NCI-H2107 treated with DMSO at 0.1 percent for 48 hours (cell line): Measurements from ENCODE around the gene IL26.

Source experiments
- DNase-seq: peaks from one replicate; lab custom pipeline; 2025; ENCODE audit not compliant: unreplicated experiment; lab: John Stamatoyannopoulos, UW

The IL26 gene

GRCh38 chr12:68240079-68240478 lies 14.5 kb upstream of the IL26 start:
- DNase-seq: no peak

DNA sequence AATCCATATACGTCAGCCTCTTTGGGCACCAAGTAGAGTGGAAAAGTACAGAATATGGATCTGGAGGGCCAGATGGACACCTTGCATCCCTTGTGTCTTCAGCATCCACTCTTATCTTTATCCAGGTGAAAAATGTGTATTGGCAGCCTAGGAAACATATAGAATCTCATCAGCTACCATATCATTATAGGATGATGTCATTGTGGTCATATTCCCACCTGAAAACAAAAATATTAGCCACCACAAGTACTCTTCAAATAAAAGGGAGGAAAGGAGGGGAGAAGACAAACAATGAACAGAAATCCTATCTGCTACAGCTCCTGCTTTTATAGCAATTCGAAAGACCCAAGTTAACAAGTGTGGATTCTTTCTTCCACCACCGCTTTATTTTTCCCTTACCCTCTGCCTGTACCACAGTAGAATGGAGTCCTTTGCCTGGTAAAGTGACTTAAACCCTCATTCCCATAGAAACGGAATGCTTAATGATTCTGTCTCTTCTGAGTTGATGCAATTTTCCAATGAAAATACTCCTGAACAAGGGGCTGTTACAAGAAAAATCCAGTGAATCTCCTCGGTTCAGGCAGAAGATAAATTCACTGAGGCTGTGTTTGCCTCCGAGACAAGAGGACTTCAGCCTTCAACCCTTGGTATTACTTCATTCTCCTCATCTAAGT lies 13.8 kb upstream of the IL26 start:
- DNase-seq: peak; percentile 91

GRCh38 chr12:68237619-68238018 lies 12.0 kb upstream of the IL26 start:
- no peak for DNase-seq

- DNase-seq: peak; percentile 79
These were observed 11.5 kb upstream of the IL26 start for GRCh38 chr12:68237078-68237477.

DNA sequence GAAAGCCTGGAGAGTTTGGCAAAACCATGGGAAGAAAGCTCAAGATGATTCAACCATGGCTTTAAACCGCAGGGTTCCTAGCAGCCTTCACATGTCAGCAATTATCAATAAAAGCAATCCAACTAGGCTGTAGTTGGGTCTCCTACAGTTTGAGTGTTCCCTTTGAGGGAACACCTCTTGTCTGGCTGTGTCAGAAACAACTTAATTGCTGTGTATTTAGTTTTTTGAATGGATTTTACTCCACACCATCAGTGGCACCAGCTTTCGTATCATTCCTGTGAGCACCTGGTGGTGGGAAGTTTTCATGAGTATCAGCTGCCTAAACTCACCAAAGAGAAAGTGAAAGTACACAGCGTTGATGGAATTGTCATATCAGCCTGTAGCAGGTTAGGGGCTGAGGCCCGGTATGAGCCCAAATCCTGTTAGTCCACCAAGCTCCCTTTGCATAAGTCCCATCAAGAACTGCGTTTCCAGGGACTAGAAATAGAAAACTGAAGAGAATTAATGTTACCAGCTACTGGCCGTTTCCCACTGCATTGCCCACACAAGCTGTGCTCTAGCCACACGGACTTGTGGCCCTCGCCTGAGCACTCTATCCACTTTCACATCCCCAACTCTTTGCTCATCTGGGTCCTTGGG lies 10.9 kb upstream of the IL26 start:
- DNase-seq: peak; percentile 85

- no peak for DNase-seq
These were observed 10.0 kb upstream of the IL26 start for GRCh38 chr12:68235576-68235975.

- no peak for DNase-seq
These were observed 8.5 kb upstream of the IL26 start for GRCh38 chr12:68234140-68234539.

- DNase-seq: no peak
These were observed 7.9 kb upstream of the IL26 start for GRCh38 chr12:68233498-68233897.

- DNase-seq: no peak
These were observed 6.1 kb upstream of the IL26 start for GRCh38 chr12:68231691-68232090.

- DNase-seq: no peak
These were observed 5.6 kb upstream of the IL26 start for GRCh38 chr12:68231229-68231628.

- DNase-seq: no peak
These were observed 4.3 kb upstream of the IL26 start for GRCh38 chr12:68229956-68230355.

GRCh38 chr12:68227356-68227755 lies 1.7 kb upstream of the IL26 start:
- no peak for DNase-seq

- DNase-seq: no peak
These were observed 861 bp downstream of the IL26 start for GRCh38 chr12:68224613-68225285.

DNA sequence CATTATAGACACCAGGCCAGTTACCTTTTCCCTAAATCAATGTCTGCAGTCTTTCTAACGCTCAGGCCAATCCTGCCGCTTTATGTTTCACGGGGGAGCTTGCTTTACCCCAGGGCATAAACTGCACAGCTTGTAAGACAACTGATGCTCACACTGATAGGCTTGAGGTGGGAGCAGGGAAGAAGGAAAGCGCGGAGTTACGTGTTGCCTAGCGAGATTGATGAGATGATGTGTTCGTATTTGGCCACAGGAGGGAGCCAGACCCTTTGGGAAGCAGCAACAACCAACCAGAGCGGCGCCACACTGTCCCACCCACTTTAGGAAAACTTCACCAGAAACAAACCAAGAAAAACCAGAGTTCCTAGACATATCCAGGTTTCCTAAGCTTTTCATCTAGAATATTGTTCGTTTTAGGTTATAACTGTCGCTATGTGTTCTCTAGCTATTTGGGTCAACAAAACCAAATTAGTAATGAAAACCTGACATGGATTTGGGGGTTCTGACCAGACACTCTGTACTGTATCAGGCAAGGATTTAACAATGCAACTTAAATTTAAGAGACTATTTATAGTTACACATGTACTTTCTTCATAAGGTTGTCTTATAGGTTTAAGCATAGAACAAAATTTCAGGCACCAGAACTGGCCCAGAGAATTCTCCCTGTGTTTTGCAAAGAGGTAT lies 2.4 kb downstream of the IL26 start:
- DNase-seq: peak; percentile 94

DNA sequence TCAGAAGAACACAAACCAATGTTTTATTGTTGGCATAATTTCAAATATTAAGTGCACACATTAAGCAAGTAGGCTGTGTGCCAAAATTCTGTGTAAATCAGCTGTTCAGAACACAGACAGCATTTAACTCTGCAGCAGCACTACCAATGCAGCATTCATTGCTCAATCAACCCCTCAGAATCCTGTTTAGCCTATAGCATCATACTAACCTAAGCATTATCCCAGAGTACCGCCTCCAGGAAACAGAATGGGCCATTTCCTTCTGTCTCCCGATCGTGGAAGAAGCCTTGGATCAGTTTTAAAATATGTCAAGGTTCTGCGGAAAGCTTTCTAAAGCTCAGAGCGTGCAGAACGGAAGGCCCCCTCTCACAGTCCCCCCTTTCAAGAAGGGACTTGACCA lies 3.3 kb downstream of the IL26 start:
- DNase-seq: peak; percentile 59

DNA sequence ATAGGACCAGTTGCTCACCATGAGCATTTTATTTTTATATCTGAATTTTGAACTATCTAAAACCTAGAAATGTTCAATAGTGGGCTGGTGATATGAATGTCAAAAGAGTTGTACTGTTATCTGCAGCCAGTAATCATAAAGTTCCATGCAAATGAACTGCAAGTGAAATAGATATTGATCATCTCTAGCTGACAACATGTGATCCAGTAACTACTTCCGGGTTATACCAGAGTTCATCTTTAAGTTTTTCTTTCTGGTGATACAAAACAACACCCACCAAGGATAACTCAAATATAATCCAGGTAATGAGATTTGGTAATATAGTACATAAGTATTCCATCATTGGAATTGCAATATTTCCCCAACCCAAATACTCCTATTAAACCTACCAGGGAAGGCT lies 4.1 kb downstream of the IL26 start:
- DNase-seq: no peak

- no peak for DNase-seq
These were observed 14.7 kb downstream of the IL26 start for GRCh38 chr12:68210875-68211274.

- DNase-seq: peak; percentile 78
These were observed 16.4 kb downstream of the IL26 start for GRCh38 chr12:68209048-68209728.

- DNase-seq: peak; percentile 99
These were observed 18.3 kb downstream of the IL26 start for GRCh38 chr12:68207276-68207675.

DNA sequence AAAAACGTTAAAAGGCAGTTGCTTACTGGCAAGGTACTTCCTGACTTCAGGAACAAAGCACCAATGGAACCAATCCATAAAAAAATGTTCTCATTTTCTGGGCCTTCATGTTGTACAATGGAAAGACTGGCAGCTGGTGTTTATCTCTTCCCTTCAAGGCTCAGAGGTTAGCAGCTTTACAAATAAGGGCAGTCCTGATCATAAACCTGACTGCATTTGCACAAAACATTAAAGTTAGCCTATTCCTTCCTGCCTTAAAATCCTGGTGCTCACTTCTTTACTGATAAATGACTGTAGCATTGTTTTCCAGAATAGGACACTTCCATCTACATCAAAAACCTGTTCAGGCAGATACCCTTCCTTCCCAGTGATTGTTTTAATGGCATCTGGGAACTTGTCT lies 19.2 kb downstream of the IL26 start:
- DNase-seq: peak; percentile 68

DNA sequence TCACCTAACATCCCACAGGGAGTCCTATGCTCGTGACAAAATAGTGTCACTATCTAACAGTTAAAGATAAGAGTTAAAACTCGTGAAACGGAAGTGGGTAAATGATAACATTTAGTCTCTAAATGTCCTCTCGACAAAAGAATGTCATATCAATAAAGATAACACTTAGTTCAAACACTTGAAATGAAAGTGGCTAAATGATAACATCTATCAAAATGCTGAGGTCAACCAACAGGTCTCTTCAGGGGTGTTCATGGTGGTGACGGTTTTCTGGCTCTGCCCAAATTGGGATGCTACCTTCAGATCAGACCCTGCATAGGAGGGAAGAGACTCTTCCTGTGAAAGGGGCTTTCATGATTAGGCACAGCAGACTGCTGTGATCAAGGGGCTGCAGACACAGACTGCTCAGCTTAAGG lies 22.1 kb downstream of the IL26 start:
- DNase-seq: no peak
